Smooth muscle cell (in vitro differentiated cells): Measurements from ENCODE around the gene SLC9A5. TPM values are rescaled to one million over a fixed set of nuclear protein-coding genes. Genes with fewer than 3 reads are reported as not detected.

Experiments used
- DNase-seq: peaks from one replicate; lab custom pipeline; 2025; ENCODE audit not compliant: unreplicated experiment; lab: John Stamatoyannopoulos, UW
- H2AFZ ChIP-seq: fragments of 200-600 bp; sonication (generic); 2 replicates; pipeline ENCODE4 v1.6.0; 2016; ENCODE audit warnings: antibody characterized with exemption, low read depth, mild to moderate bottlenecking
- H3F3A ChIP-seq: fragments of 200-600 bp; sonication (generic); 2 replicates; pipeline ENCODE4 v1.6.0; 2017; ENCODE audit warnings: antibody characterized with exemption, low read depth
- H3K27ac ChIP-seq: fragments of 200-600 bp; sonication (generic); 2 replicates; pipeline ENCODE4 v1.5.1; 2016; ENCODE audit warnings: low read depth, mild to moderate bottlenecking
- H3K27me3 ChIP-seq: fragments of 200-600 bp; sonication (generic); 2 replicates; pipeline ENCODE4 v1.6.1; 2016; ENCODE audit warnings: low read depth, mild to moderate bottlenecking
- H3K36me3 ChIP-seq: fragments of 200-600 bp; sonication (generic); 2 replicates; pipeline ENCODE4 v1.5.1; 2016; ENCODE audit warnings: low read depth
- H3K4me1 ChIP-seq: fragments of 200-600 bp; sonication (generic); 2 replicates; pipeline ENCODE4 v1.5.1; 2016; ENCODE audit warnings: low read depth
- H3K4me2 ChIP-seq: fragments of 200-600 bp; sonication (generic); 2 replicates; pipeline ENCODE4 v1.6.0; 2016; ENCODE audit warnings: mild to moderate bottlenecking
- H3K4me3 ChIP-seq: fragments of 200-600 bp; sonication (generic); 2 replicates; pipeline ENCODE4 v1.5.1; 2016; ENCODE audit warnings: mild to moderate bottlenecking
- H3K79me2 ChIP-seq: fragments of 200-600 bp; sonication (generic); 2 replicates; pipeline ENCODE4 v1.6.0; 2016; ENCODE audit warnings: low read depth, mild to moderate bottlenecking
- H3K9ac ChIP-seq: fragments of 200-600 bp; sonication (generic); 2 replicates; pipeline ENCODE4 v1.6.0; 2016; ENCODE audit warnings: low read depth
- H3K9me3 ChIP-seq: fragments of 200-600 bp; sonication (generic); replicated peaks from 2 replicates; pipeline ENCODE4 v1.5.1; 2016; ENCODE audit warnings: low read depth
- H4K20me1 ChIP-seq: fragments of 200-600 bp; sonication (generic); 2 replicates; pipeline ENCODE4 v1.6.0; 2016; ENCODE audit warnings: low read depth
- WGBS: methylation state at CpG from one replicate; pipeline ENCODE4 v1.1.7; 2016; ENCODE audit warnings: low lambda C conversion rate; 5-methylcytosine and 5-hydroxymethylcytosine counted together
- polyA plus RNA-seq: library from polyadenylated mRNA; unstranded; fragments of >200 nt; fragmentation: Nextera tagmentation; extraction: Ambion mirVana; gene quantifications from 2 replicates; pipeline ENCODE4 v1.2.1, GENCODE V29; 2016
- total RNA-seq: library from RNA; depleted of rRNA; stranded (reverse); fragments of >200 nt; gene quantifications from 2 replicates; pipeline ENCODE4 v1.2.3, GENCODE V29; 2014
- TF ChIP-seq, protein P1 (sequence below): fragments of 200-600 bp; sonication (generic); IDR thresholded peaks from 2 replicates; pipeline ENCODE4 v1.5.1; 2017; ENCODE audit warnings: borderline replicate concordance, mild to moderate bottlenecking, antibody characterized with exemption; ENCODE audit not compliant: insufficient read depth, poor library complexity, severe bottlenecking

Gene SLC9A5
- total and polyA plus RNA-seq, 2 experiments from 2014 or later, result 2.1 to 9.1 TPM

DNA sequence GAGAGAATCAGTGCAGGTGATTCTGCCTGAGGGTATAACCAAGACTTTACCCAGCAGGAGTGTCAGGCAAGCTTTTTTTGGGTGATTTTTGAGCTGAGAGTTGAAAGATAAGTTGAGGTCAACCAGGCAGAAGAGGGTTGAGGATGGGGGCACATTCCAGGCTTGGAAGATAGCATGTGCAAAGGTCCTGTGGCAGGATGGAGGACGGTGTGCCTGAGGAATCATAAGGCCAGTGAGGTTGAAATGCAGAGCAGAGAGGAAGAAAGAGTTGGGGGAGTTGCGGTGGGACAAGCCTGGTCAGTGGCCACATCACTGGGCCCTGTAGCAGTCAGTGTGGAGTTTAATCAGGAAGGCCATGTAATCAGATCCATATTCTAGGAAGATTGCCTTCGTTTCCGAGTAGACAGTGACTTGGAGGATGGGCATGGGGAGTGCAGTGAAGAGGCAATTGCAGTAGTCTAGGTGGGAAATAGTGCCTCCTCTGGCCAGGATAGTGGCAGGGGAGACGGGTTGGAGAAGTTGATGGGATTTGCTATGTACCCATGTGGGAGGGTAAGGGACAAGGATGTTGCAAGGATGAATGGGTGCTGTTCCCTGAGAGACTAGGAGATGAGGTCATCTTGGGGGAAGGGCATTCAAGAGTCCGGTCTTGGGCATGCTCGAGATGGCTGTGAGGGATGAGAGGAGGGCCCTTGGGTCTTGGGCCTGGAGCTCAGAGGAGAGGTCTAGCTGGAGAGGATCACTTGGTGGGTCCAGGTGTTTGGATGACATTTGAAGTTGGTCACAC lies 34.5 kb downstream of the SLC9A5 start:
- TF ChIP-seq, protein P1, sequence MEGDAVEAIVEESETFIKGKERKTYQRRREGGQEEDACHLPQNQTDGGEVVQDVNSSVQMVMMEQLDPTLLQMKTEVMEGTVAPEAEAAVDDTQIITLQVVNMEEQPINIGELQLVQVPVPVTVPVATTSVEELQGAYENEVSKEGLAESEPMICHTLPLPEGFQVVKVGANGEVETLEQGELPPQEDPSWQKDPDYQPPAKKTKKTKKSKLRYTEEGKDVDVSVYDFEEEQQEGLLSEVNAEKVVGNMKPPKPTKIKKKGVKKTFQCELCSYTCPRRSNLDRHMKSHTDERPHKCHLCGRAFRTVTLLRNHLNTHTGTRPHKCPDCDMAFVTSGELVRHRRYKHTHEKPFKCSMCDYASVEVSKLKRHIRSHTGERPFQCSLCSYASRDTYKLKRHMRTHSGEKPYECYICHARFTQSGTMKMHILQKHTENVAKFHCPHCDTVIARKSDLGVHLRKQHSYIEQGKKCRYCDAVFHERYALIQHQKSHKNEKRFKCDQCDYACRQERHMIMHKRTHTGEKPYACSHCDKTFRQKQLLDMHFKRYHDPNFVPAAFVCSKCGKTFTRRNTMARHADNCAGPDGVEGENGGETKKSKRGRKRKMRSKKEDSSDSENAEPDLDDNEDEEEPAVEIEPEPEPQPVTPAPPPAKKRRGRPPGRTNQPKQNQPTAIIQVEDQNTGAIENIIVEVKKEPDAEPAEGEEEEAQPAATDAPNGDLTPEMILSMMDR, result no peak
- Histone ChIP-seq H3K9ac (no peak overlapping the region), H3K4me3 (no peak overlapping the region), H3F3A (peaks cover 8% of the 10 kb centered on the region), H3K4me2 (no peak overlapping the region), H2AFZ (no peak overlapping the region), H3K36me3 (no peaks in the 10 kb centered on the region), H4K20me1 (no peaks in the 10 kb centered on the region), H3K79me2 (no peaks in the 10 kb centered on the region), H3K4me1 (peaks cover 3% of the 10 kb centered on the region), H3K27ac (no peak overlapping the region), H3K27me3 (no peaks in the 10 kb centered on the region), H3K9me3 (no peaks in the 10 kb centered on the region)
- no peak for DNase-seq
- 84% methylated on average over 7 of the region's 7 CpGs for WGBS

GRCh38 chr16:67283826-67284555 lies 35.2 kb downstream of the SLC9A5 start:
- H4K20me1 ChIP-seq, result no peaks in the 10 kb centered on the region
- no peaks in the 10 kb centered on the region for H3K9me3 ChIP-seq
- 96% methylated on average over 21 of the region's 21 CpGs for WGBS
- H3K9ac ChIP-seq, result no peak overlapping the region
- H3K27ac ChIP-seq, result no peak overlapping the region
- H3K27me3 ChIP-seq, result no peaks in the 10 kb centered on the region
- H3F3A ChIP-seq, result peaks cover under 1% of the 10 kb centered on the region
- no peaks in the 10 kb centered on the region for H3K36me3 ChIP-seq
- H3K4me1 ChIP-seq, result no peaks in the 10 kb centered on the region
- DNase-seq, result no peak
- TF ChIP-seq, protein P1, result no peak
- H3K4me2 ChIP-seq, result no peak overlapping the region
- H2AFZ ChIP-seq, result no peak overlapping the region
- no peaks in the 10 kb centered on the region for H3K79me2 ChIP-seq
- H3K4me3 ChIP-seq, result no peak overlapping the region

DNA sequence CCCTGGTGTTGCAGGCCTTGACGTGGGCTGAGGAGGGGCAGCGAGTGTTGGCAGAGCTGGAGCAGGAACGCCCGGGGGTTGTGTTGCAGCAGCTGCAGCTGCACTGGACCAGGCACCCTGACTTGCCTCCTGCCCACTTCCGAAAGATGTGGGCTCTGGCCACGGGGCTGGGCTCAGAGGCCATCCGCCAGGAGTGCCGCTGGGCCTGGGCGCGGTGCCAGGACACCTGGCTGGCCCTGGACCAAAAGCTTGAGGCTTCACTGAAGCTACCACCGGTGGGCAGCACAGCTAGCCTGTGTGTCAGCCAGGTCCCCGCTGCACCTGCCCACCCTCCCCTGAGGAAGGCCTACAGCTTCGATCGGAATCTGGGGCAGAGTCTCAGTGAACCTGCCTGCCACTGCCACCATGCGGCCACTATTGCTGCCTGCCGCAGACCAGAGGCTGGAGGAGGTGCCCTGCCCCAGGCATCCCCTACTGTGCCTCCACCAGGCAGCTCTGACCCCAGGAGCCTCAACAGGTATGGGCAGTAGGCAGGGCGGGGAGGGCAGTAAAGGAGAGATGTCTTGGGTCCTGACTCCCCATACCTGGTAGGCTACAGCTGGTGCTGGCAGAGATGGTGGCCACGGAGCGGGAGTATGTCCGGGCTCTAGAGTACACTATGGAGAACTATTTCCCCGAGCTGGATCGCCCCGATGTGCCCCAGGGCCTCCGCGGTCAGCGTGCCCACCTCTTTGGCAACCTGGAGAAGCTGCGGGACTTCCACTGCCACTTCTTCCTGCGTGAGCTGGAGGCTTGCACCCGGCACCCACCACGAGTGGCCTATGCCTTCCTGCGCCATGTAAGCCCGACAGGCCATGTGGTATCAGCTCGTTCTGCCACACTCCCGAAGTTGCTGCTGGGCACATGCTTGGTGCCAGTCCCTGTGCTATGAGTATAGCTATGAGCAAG lies 36.2 kb downstream of the SLC9A5 start:
- Histone ChIP-seq H3K4me3 (no peak overlapping the region), H3K9ac (no peak overlapping the region), H3F3A (no peaks in the 10 kb centered on the region), H3K79me2 (no peaks in the 10 kb centered on the region), H4K20me1 (no peaks in the 10 kb centered on the region), H3K27ac (no peak overlapping the region), H2AFZ (no peak overlapping the region), H3K36me3 (no peaks in the 10 kb centered on the region), H3K9me3 (no peaks in the 10 kb centered on the region), H3K27me3 (no peaks in the 10 kb centered on the region), H3K4me2 (no peak overlapping the region), H3K4me1 (no peaks in the 10 kb centered on the region)
- TF ChIP-seq, protein P1, result peak; percentile 35
- 78% methylated on average over 30 of the region's 34 CpGs for WGBS
- DNase-seq, result no peak
